Colonic mucosa (tissue), 4 donors: ENCODE measurements around the gene FHAD1. TPM values are rescaled to one million over a fixed set of nuclear protein-coding genes. Genes with fewer than 3 reads are reported as not detected.

Experiments
- DNase-seq: peaks from one replicate; pipeline ENCODE4 v3.0.0-alpha.2; 2020
- H3K27ac ChIP-seq: fragments of 200-600 bp; one replicate; pipeline ENCODE4 v1.8.0; 2021
- H3K27me3 ChIP-seq: fragments of 200-600 bp; one replicate; pipeline ENCODE4 v1.8.0; 2021
- H3K36me3 ChIP-seq: fragments of 200-600 bp; one replicate; pipeline ENCODE4 v1.8.0; 2021
- H3K4me1 ChIP-seq: fragments of 200-600 bp; one replicate; pipeline ENCODE4 v1.8.0; 2021; ENCODE audit warnings: mild to moderate bottlenecking
- H3K4me3 ChIP-seq: fragments of 200-600 bp; one replicate; pipeline ENCODE4 v1.8.0; 2021
- H3K9ac ChIP-seq, 2 donors: one replicate each; pipeline ENCODE4 v1.7.0; 2013; ENCODE audit warnings: control low read depth in 2 of 2, low read depth in 2 of 2, low read length in 2 of 2
- H3K9me3 ChIP-seq: fragments of 200-600 bp; one replicate; pipeline ENCODE4 v1.8.0; 2021
- intact Hi-C: fragments of 100-400 bp; cut with DNase I; formaldehyde crosslinking; loops from one replicate; pipeline ENCODE4 v1.14.1; 2022
- total RNA-seq, 2 donors: library from RNA; stranded (reverse); fragmentation: NEBNext Ultra II Directional in 1 of 2; extraction: Animal tissue kit (Norgen Biotek cat#: 25700) in 1 of 2; gene quantifications; one replicate each; pipeline ENCODE4 v1.2.1, GENCODE V29; 2021
- TF ChIP-seq, protein P1 (sequence below): fragments of 200-600 bp; IDR thresholded peaks from one replicate; pipeline ENCODE4 v1.8.0; 2022; ENCODE audit warnings: antibody characterized with exemption, mild to moderate bottlenecking
- donor health status: healthy.
- donor health status: DM: no; HTN: no; CAD: no.
- donor health status: DM: no; HTN: no; CAD: no.

FHAD1 gene
- total RNA-seq, 2 donors from 2014 or later: 1.5 to 1.8 TPM

DNA sequence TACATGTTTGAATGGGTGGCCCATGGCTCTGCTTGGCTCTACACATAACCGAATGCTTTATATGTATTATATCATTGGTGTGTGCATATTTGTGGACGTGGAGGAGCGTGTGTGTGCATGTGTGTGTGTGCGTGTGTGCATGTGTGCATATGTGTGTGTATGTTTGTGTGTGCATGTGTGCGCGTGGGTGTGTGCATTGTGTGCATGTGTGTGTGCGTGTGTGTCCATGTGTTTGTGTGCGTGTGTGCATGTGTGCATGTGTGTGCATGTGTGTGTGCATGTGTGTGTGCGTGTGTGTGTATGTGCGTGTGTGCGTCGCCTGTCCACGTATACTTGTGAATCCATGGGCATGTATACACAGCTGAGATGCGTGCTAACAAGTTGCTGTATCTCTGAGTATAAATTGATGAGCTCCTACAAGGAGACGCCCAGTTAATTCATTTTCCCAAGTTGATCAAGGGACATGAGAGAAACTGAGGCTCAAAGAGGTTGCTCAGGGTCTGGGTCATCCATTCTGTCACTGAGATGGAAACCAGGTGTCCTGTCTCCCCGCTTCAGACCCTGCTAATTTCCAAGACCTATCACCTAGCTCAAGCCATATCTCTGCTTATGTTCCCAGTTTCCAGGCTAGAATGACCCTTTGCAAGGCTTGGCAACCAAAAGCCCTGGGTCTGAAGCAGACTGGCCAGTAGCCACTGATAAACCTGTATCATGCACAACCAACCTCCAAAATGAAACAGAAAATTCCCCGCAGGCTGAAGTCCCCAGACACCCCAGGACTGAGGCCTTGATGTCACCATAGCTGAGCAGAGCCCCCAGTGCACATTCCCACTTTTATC, 188.4 kb downstream of the FHAD1 start:
- Histone ChIP-seq H3K9me3 (no peaks in the 10 kb centered on the region), H3K27me3 (no peaks in the 10 kb centered on the region), H3K4me3 (no peak overlapping the region), H3K36me3 (no peaks in the 10 kb centered on the region), H3K4me1 (no peaks in the 10 kb centered on the region), H3K27ac (no peak overlapping the region), H3K9ac (no peak overlapping the region)
- DNase-seq: no peak
- TF ChIP-seq, protein P1, sequence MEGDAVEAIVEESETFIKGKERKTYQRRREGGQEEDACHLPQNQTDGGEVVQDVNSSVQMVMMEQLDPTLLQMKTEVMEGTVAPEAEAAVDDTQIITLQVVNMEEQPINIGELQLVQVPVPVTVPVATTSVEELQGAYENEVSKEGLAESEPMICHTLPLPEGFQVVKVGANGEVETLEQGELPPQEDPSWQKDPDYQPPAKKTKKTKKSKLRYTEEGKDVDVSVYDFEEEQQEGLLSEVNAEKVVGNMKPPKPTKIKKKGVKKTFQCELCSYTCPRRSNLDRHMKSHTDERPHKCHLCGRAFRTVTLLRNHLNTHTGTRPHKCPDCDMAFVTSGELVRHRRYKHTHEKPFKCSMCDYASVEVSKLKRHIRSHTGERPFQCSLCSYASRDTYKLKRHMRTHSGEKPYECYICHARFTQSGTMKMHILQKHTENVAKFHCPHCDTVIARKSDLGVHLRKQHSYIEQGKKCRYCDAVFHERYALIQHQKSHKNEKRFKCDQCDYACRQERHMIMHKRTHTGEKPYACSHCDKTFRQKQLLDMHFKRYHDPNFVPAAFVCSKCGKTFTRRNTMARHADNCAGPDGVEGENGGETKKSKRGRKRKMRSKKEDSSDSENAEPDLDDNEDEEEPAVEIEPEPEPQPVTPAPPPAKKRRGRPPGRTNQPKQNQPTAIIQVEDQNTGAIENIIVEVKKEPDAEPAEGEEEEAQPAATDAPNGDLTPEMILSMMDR: no peak
- intact Hi-C loops: loop anchor here (10.0 kb wide), 1 partner anchor 311 kb away; no protein-coding TSS in a partner anchor

DNA sequence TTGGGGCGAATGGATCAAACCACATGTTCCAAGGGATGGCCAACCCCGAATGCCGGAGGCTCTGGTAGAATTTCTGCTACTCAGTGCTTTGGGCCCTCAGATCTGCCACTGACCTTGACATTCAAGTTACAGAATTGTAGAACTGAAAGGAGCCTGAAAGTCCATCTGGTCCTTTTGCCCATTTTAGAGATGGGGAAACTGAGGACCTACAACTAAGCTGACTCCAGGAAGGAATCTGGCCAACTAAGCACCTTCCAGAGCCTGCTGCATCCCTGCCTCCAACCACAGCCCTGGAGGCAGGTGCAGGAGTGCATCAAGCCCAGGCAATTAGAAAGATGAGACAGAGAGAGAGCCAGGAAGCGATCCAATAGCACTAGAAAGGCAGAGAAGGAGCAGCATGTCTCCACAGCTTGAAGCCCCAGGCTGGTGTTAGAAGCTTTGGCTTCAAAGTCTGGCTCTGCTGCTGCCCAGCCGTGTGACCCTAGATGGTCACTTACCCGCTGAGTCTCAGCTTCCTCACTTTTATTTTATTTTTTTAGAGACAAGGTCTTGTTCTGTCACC, 189.9 kb downstream of the FHAD1 start:
- Histone ChIP-seq H3K9me3 (no peaks in the 10 kb centered on the region), H3K27ac (no peak overlapping the region), H3K36me3 (no peaks in the 10 kb centered on the region), H3K9ac (no peak overlapping the region), H3K27me3 (no peaks in the 10 kb centered on the region), H3K4me3 (no peak overlapping the region), H3K4me1 (no peaks in the 10 kb centered on the region)
- intact Hi-C loops: loop anchor here (10.0 kb wide), 1 partner anchor 312 kb away; no protein-coding TSS in a partner anchor
- TF ChIP-seq, protein P1: no peak
- DNase-seq: no peak

DNA sequence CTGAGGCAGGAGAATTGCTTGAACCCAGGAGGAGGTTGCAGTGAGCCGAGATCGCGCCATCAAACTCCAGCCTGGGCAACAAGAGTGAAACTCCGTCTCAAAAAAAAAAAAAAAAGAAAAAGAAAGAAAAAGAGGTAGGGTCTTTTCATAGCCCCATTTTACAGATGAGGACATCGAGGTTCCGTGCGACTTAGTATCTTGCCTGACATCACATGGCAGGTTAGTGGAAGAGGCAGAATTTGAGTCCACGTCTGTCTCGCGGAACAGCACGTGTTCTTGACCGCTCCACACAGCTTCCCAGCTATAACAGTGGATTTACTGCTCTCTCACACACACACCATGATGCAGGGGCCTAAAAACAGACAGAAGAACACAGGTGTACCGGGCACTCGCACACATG, 192.3 kb downstream of the FHAD1 start:
- Histone ChIP-seq H3K27ac (no peak overlapping the region), H3K4me3 (no peak overlapping the region), H3K9me3 (no peaks in the 10 kb centered on the region), H3K27me3 (no peaks in the 10 kb centered on the region), H3K36me3 (no peaks in the 10 kb centered on the region), H3K9ac (no peak overlapping the region), H3K4me1 (no peaks in the 10 kb centered on the region)
- no peak for DNase-seq
- intact Hi-C loops: loop anchor here (10.0 kb wide), 1 partner anchor 315 kb away; no protein-coding TSS in a partner anchor
- TF ChIP-seq, protein P1: no peak

DNA sequence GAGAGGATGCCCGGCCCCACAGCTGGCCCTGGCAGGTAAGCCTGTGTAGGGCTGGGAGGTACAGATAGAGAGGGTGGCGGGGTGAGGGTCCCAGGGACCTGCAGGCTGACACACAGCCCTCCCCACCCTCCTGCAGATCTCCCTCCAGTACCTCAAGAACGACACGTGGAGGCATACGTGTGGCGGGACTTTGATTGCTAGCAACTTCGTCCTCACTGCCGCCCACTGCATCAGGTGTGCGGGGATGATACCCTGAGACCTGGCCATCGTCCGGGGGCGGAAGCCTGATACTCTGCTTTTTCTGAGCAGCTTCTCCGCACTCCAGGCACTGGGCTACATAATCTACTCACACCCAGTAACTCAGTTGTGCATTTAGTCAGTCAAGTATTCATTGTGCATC, 193.3 kb downstream of the FHAD1 start:
- TF ChIP-seq, protein P1: no peak
- intact Hi-C loops: no loop called here
- no peaks in the 10 kb centered on the region for H3K36me3 ChIP-seq
- no peak overlapping the region for H3K4me3 ChIP-seq
- no peaks in the 10 kb centered on the region for H3K27me3 ChIP-seq
- H3K9me3 ChIP-seq: no peaks in the 10 kb centered on the region
- no peak for DNase-seq
- H3K27ac ChIP-seq: no peak overlapping the region
- no peaks in the 10 kb centered on the region for H3K4me1 ChIP-seq
- H3K9ac ChIP-seq: no peak overlapping the region

DNA sequence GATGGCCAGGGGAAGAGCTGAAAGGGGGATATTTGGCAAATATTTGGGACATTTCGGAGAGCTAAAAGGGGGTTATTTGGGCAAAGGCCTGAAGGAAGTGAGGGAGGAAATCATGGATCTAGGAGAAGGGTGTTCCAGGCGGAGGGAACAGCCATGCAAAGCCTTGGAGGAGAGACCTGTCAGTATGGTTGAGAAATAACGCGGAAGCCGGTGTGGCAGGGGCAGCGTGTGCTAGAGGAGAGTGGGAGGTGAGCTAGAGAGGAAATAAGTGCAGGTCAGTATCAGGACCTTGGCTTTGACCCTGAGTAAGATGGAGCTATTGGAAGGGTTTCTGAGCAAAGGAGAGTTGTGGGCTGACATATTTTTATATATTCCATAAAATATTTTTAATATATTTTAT, 194.2 kb downstream of the FHAD1 start:
- H3K4me3 ChIP-seq: no peak overlapping the region
- H3K9ac ChIP-seq: no peak overlapping the region
- no peak overlapping the region for H3K27ac ChIP-seq
- DNase-seq: no peak
- intact Hi-C loops: no loop called here
- H3K36me3 ChIP-seq: no peaks in the 10 kb centered on the region
- no peaks in the 10 kb centered on the region for H3K4me1 ChIP-seq
- no peaks in the 10 kb centered on the region for H3K27me3 ChIP-seq
- H3K9me3 ChIP-seq: no peaks in the 10 kb centered on the region
- TF ChIP-seq, protein P1: no peak
